CD14-positive monocyte (primary cell): ENCODE data around the gene GOPC. TPM values are rescaled to one million over a fixed set of nuclear protein-coding genes. Genes with fewer than 3 reads are reported as not detected.

ENCODE experiments used
- DNase-seq, 3 donors: peaks; one replicate each; pipeline ENCODE4 v3.0.0-alpha.2; 2011 to 2022
- H2AFZ ChIP-seq: 2 replicates; pipeline ENCODE4 v1.6.0; 2012; ENCODE audit warnings: mild to moderate bottlenecking, low read depth, low read length, inconsistent platforms; ENCODE audit not compliant: insufficient read depth, poor library complexity, severe bottlenecking
- H3K27ac ChIP-seq, 2 donors: 1 replicate in 1 of 2; 2 replicates in 1 of 2; pipeline ENCODE4 v1.5.1; 2012 to 2013; ENCODE audit warnings: low read length in 2 of 2, control low read depth in 1 of 2, inconsistent platforms in 1 of 2, low read depth in 1 of 2, mild to moderate bottlenecking in 1 of 2
- H3K27me3 ChIP-seq, 2 donors: one replicate each; pipeline versions ENCODE4 v1.6.0 to v1.6.1; 2011 to 2013; ENCODE audit warnings: low read length in 2 of 2; ENCODE audit not compliant: control insufficient read depth in 2 of 2, insufficient read depth in 2 of 2
- H3K36me3 ChIP-seq, 2 donors: replicated peaks in 1 of 2; 1 replicate in 1 of 2; 2 replicates in 1 of 2; pipeline versions ENCODE4 v1.5.1 to v1.6.1; 2012 to 2013; ENCODE audit warnings: low read length in 2 of 2, control low read depth in 1 of 2, inconsistent platforms in 1 of 2, mild to moderate bottlenecking in 1 of 2; ENCODE audit not compliant: insufficient read depth in 2 of 2, control insufficient read depth in 1 of 2
- H3K4me1 ChIP-seq, 2 donors: 1 replicate in 1 of 2; 2 replicates in 1 of 2; pipeline versions ENCODE4 v1.5.1 to v1.6.1; 2012 to 2013; ENCODE audit warnings: low read length in 2 of 2, control low read depth in 1 of 2, inconsistent platforms in 1 of 2, mild to moderate bottlenecking in 1 of 2, moderate library complexity in 1 of 2; ENCODE audit not compliant: insufficient read depth in 2 of 2, control insufficient read depth in 1 of 2
- H3K4me2 ChIP-seq: replicated peaks from 2 replicates; pipeline ENCODE3; 2012; ENCODE audit warnings: low read length, moderate library complexity, mild to moderate bottlenecking; ENCODE audit not compliant: poor library complexity, severe bottlenecking; ENCODE audit errors: extremely low read depth
- H3K4me3 ChIP-seq, 3 experiments: fragments of 200-600 bp in 1 of 3; sonication (generic) in 1 of 3; replicated peaks in 1 of 3; 1 replicate in 2 of 3; 2 replicates in 1 of 3; pipeline ENCODE4 v1.5.1; 2011 to 2013; ENCODE audit warnings: low read length in 3 of 3, mild to moderate bottlenecking in 3 of 3, control low read depth in 2 of 3, low read depth in 2 of 3, inconsistent platforms in 1 of 3, moderate library complexity in 1 of 3
- H3K79me2 ChIP-seq: 2 replicates; pipeline ENCODE4 v1.6.0; 2012; ENCODE audit warnings: mild to moderate bottlenecking, control low read depth, inconsistent platforms, low read length, moderate library complexity; ENCODE audit not compliant: insufficient read depth
- H3K9ac ChIP-seq: 2 replicates; pipeline ENCODE4 v1.6.0; 2017; ENCODE audit warnings: low read length, mild to moderate bottlenecking; ENCODE audit not compliant: insufficient read depth, poor library complexity, severe bottlenecking
- H3K9me3 ChIP-seq, 2 donors: replicated peaks in 1 of 2; 1 replicate in 1 of 2; 2 replicates in 1 of 2; pipeline versions ENCODE4 v1.5.1 to v1.6.1; 2012 to 2013; ENCODE audit warnings: low read length in 2 of 2, control low read depth in 1 of 2; ENCODE audit not compliant: control insufficient read depth in 1 of 2, insufficient read depth in 1 of 2
- H4K20me1 ChIP-seq: 2 replicates; pipeline ENCODE4 v1.6.0; 2012; ENCODE audit warnings: mild to moderate bottlenecking, low read length, control low read depth, moderate library complexity; ENCODE audit not compliant: insufficient read depth
- H3K27ac Mint-ChIP-seq, 7 donors: one replicate each; pipeline ENCODE4 v1.8.0; 2020; ENCODE audit warnings: mild to moderate bottlenecking in 7 of 7, mixed read lengths in 7 of 7, moderate library complexity in 6 of 7, inconsistent platforms in 2 of 7
- H3K27me3 Mint-ChIP-seq, 3 donors: one replicate each; pipeline ENCODE4 v1.8.0; 2021 to 2022; ENCODE audit warnings: low read depth in 3 of 3, mild to moderate bottlenecking in 3 of 3, mixed read lengths in 3 of 3, moderate library complexity in 3 of 3, inconsistent platforms in 1 of 3
- H3K36me3 Mint-ChIP-seq, 2 donors: one replicate each; pipeline ENCODE4 v1.8.0; 2020; ENCODE audit warnings: mixed read lengths in 2 of 2, inconsistent platforms in 1 of 2, mild to moderate bottlenecking in 1 of 2
- H3K4me1 Mint-ChIP-seq: one replicate; pipeline ENCODE4 v1.8.0; 2020; ENCODE audit warnings: mild to moderate bottlenecking, mixed read lengths
- H3K4me3 Mint-ChIP-seq, 2 donors: one replicate each; pipeline ENCODE4 v1.8.0; 2020; ENCODE audit warnings: mild to moderate bottlenecking in 2 of 2, mixed read lengths in 2 of 2, moderate library complexity in 1 of 2
- H3K9me3 Mint-ChIP-seq, 7 donors: one replicate each; pipeline ENCODE4 v1.8.0; 2020 to 2022; ENCODE audit warnings: mixed read lengths in 7 of 7, mild to moderate bottlenecking in 6 of 7, moderate library complexity in 6 of 7, inconsistent platforms in 2 of 7
- CTCF ChIP-seq: fragments of 200-600 bp; IDR thresholded peaks from one replicate; pipeline ENCODE4 v1.8.0; 2022; ENCODE audit warnings: antibody characterized with exemption, mild to moderate bottlenecking
- WGBS: methylation state at CpG from one replicate; pipeline ENCODE4 v1.1.5; 2013; ENCODE audit warnings: missing lambda C conversion rate; ENCODE audit not compliant: insufficient coverage; 5-methylcytosine and 5-hydroxymethylcytosine counted together
- intact Hi-C, 2 donors: fragments of 100-400 bp; cut with micrococcal nuclease; formaldehyde crosslinking; loops; one replicate each; pipeline versions ENCODE4 v1.15.0 to v1.15.1; 2023
- polyA plus RNA-seq, 3 donors: library from polyadenylated mRNA; depleted of rRNA in 1 of 3; unstranded in 2 of 3; stranded (reverse) in 1 of 3; fragments of 300-500 nt in 2 of 3; fragments of >200 nt in 1 of 3; fragmentation: Illumina TruSeq in 2 of 3; gene quantifications; 1 replicate in 2 of 3; 2 replicates in 1 of 3; pipeline ENCODE4 v1.2.3, GENCODE V29; 2012 to 2021

The GOPC gene
- polyA plus RNA-seq, 3 donors, result 2.7 to 8.0 (median 5.2) TPM

- no peak overlapping the region for H2AFZ ChIP-seq
- H3K4me3 ChIP-seq, result no peak overlapping the region
- WGBS, result no CpG with 5 or more reads among the region's 5 CpGs
- no peak overlapping the region for H3K27ac ChIP-seq
- no peak for TF ChIP-seq CTCF
- intact Hi-C loops, result no loop called here
- Mint-ChIP-seq H3K27ac (no peak overlapping the region), H3K4me1 (no peaks in the 10 kb centered on the region), H3K27me3 (peaks cover 0 to 2% (median 0%) of the 10 kb centered on the region in 3 donors), H3K4me3 (no peak overlapping the region), H3K36me3 (peaks cover 20 to 23% of the 10 kb centered on the region in 2 donors), H3K9me3 (no peaks in the 10 kb centered on the region)
- no peak overlapping the region for H3K9ac ChIP-seq
- no peak for DNase-seq
- peaks cover 46% of the 10 kb centered on the region for H4K20me1 ChIP-seq
- no peaks in the 10 kb centered on the region for H3K27me3 ChIP-seq
- peaks cover 7 to 24% of the 10 kb centered on the region in 2 donors for H3K36me3 ChIP-seq
- no peak overlapping the region for H3K4me2 ChIP-seq
- H3K4me1 ChIP-seq, result no peaks in the 10 kb centered on the region
- H3K9me3 ChIP-seq, result no peaks in the 10 kb centered on the region
- H3K79me2 ChIP-seq, result peaks cover 61% of the 10 kb centered on the region
Measured at GRCh38 chr6:117590447-117590846, 11.9 kb downstream of the GOPC start.

- TF ChIP-seq CTCF, result no peak
- Histone ChIP-seq H4K20me1 (peaks cover 44% of the 10 kb centered on the region), H3K9ac (no peak overlapping the region), H3K27me3 (no peaks in the 10 kb centered on the region), H3K79me2 (peaks cover 52% of the 10 kb centered on the region), H3K27ac (no peak overlapping the region), H3K4me2 (no peak overlapping the region), H2AFZ (no peak overlapping the region), H3K4me1 (no peaks in the 10 kb centered on the region), H3K36me3 (peaks cover 7 to 43% of the 10 kb centered on the region in 2 donors), H3K4me3 (no peak overlapping the region), H3K9me3 (no peaks in the 10 kb centered on the region)
- H3K27ac Mint-ChIP-seq, result no peak overlapping the region
- H3K4me3 Mint-ChIP-seq, result no peak overlapping the region
- H3K27me3 Mint-ChIP-seq, result peaks cover 0 to 2% (median 0%) of the 10 kb centered on the region in 3 donors
- no peaks in the 10 kb centered on the region for H3K4me1 Mint-ChIP-seq
- no peaks in the 10 kb centered on the region for H3K9me3 Mint-ChIP-seq
- intact Hi-C loops, result no loop called here
- no peak for DNase-seq
- peaks cover 31 to 37% of the 10 kb centered on the region in 2 donors for H3K36me3 Mint-ChIP-seq
Measured at GRCh38 chr6:117585647-117586046, 16.7 kb downstream of the GOPC start.
